GM18870 (cell line): ENCODE results near the gene BCAN.

Experiments
- ATAC-seq: cut with Tn5 transposase; IDR thresholded peaks from one replicate; pipeline ENCODE4 v1.9.1; 2021; ENCODE audit warnings: moderate library complexity; ENCODE audit not compliant: unreplicated experiment

BCAN gene

GRCh38 chr1:156659988-156660751 lies 18.3 kb downstream of the BCAN start:
- ATAC-seq = no peak

DNA sequence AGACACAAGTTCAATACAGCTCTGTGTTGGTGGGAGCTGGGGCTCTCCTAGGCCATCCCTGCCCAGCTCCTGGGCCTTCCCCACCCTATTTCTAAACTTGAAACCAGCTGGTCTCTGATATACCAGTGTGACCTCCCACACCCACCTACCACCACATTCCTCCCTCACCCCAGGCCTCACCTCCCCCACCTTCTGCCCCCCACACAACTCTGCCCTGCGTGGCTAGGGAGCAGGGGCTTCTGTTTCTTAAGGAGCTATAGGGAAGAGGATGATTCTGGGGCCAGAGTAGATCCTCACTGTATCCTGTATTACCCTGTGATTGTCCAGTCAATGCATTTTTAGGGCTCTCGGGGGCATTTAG lies 18.8 kb downstream of the BCAN start:
- no peak for ATAC-seq

- ATAC-seq = no peak
Measured at GRCh38 chr1:156662005-156662799, 20.3 kb downstream of the BCAN start.

DNA sequence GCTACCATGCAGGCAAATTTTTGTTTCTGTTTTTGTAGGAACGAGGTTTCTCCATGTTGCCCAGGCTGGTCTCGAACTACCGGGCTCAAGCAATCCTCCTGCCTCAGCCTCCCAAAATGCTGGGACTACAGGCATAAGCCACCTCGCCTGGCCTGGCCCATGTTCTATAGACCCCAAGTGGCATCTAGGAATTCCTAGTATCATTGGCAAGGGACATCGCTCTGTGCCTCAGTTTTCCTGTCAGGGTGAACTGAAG lies 20.8 kb downstream of the BCAN start:
- no peak for ATAC-seq

DNA sequence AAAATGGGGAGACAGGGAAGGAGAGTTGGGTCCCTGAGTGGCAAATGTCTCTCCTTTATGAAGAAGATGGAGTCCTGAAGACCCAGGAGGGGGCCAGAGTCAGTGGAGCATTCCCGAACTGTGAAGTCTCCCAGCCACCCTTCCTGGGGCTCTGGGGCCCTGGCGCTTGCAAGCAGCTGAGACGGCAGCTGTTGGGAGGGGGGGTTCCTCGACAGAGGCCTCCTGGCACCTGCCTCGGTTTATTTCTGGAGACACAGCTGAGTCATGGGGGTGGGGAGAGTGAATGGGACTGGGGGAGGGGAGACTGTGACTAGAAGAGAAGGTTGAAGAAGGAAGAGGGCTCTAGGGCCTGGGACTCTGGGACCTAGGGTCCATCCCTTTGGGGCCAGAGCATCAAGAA lies 21.3 kb downstream of the BCAN start:
- no peak for ATAC-seq

GRCh38 chr1:156664046-156664766 lies 22.3 kb downstream of the BCAN start:
- no peak for ATAC-seq

DNA sequence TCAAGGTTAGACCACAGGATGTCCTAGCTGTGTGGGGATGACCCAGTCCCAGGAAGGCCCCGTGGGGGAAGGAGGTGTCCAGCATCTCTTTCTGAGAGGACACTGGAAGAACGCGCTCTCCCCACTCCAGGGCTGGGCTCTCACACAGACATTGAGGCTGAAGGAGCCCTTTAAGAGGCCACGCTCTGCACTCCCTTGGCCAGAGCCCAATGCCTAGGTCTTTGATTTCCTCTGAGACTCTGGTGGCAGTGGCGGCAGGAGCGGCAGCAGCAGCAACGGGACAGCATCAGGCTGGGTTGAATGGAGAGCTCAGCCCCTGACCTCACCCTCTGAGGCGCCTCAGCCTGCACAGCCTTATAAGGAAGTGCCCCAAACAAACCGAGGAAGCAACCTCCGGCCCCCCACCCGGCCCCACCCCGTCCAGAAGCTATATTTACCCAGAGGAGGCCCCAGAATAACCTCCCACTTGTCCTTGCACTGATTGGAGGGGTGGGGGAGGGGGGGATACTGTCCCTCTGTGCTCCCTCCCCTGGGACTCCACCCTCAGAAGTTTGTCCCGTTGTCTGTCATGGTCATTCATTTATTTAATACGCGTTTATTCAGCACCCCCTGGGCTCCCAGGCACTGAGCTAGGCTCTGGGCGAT lies 23.0 kb downstream of the BCAN start:
- no peak for ATAC-seq

DNA sequence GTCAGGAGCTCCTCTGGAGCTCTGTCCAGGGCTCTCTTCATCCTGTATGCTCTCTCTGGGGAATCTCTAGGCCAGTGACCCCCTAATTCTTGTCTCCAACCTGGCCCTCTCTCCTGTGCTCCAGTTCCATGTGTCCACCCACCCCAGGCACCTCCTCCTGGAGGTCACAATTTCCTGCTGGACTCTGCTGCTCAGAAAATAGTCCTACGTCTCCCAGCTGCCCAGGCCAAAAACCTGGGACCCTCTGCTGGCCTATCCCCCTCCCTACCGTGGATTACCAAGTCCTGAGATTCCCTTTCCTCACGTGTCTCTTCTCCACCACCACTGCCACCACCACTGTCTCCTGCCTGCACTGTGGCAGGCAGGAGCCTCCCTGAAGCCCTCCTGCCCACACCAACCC lies 23.6 kb downstream of the BCAN start:
- no peak for ATAC-seq

DNA sequence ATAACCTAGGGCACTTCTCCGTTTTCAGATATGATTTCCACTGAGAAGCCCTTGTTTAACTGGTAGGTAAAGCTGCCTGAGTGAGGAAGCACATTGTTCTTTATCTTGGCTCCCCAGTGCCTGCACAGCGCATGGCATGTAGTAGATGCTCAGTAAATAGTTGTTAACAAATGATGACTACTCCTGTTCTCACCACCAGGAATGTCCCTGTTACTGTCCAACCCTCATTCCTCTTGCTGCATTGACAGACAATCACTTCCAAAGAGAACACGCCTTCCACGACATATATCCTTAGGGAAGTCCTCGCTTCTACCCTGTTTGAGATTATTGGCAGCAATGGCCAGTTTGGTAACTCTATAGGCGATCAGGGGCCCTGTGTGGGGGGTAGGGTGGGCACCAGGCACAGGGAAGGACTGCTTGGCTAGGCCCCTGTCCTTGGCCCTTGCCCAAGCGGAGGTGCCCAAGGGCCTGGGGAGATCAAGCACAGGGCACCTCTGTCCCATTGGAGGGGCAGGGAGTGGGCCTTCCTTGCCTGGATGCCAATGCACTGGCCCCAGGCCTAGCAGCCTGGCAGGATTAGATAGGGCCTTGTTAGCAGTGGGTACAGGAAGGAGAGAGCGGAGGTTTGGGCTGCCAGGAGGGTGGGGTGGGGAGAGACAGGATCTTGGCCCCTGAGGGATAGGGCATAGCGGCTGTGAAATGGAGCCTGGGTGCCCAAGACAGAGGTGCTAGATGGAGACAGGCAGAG lies 25.1 kb downstream of the BCAN start:
- no peak for ATAC-seq

- ATAC-seq = no peak
Measured at GRCh38 chr1:156667610-156667967, 25.7 kb downstream of the BCAN start.

GRCh38 chr1:156667968-156668709 lies 26.2 kb downstream of the BCAN start:
- ATAC-seq = no peak

- ATAC-seq = no peak
Measured at GRCh38 chr1:156668801-156669637, 27.1 kb downstream of the BCAN start.

DNA sequence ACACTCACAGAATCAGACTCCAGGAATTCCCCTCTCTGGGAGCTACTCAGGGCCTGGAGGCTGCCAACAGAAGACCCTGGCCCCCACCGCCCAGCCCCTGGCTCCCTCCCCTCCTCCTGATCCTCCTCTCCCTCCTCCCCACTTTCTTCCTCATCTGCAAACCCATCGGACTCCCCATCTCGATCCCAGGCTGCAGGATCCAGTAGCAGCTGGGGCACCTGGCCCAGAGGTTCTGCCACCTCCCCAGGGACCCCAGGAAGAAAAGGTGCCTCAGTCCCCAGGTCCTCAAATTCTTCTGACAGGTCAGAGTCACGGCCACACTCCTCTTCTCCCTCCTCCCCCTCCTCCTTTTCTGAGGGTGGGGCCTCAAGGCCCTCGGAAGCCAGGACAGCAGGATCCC lies 27.9 kb downstream of the BCAN start:
- ATAC-seq = no peak

DNA sequence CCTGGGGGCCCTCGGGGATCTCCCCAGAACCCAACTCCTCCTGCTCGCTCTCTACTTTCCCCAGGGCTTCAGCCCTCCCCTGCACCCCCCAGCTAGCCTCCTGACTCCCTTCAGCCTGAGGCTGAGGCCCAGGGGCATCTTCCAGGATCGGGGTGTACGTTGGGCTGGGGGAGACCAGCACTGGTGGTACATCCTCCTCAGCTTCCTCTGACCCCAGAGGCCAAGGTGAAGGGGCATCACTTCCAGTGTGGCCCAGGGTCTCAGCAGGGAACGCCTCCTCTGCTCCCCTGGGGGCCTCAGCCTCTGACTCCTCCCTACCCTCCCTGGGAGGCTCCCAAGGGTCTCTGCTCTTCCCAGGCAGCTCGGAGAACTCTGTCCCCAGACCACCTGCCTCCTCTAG lies 28.4 kb downstream of the BCAN start:
- ATAC-seq = no peak

- no peak for ATAC-seq
Measured at GRCh38 chr1:156670791-156671190, 28.9 kb downstream of the BCAN start.

DNA sequence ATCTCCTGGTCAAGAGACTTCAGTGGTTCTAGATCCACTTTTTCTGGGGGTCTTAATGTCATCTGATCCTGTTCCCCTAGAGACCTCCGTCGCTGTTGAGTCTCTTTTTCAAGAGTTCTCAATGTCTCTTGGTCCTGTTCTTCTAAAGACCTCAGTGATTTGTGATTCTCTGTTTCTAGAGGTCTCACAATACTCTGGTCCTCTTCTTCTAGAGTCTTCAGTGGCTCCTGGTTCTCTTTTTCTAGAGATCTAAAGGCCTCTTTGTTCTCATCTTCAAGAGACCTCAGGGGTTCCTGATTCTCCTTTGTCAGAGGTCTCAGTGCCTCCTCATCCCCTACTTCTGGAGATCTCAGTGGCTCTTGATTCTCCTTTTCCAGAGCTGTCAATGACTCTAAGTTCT lies 29.9 kb downstream of the BCAN start:
- ATAC-seq = no peak

DNA sequence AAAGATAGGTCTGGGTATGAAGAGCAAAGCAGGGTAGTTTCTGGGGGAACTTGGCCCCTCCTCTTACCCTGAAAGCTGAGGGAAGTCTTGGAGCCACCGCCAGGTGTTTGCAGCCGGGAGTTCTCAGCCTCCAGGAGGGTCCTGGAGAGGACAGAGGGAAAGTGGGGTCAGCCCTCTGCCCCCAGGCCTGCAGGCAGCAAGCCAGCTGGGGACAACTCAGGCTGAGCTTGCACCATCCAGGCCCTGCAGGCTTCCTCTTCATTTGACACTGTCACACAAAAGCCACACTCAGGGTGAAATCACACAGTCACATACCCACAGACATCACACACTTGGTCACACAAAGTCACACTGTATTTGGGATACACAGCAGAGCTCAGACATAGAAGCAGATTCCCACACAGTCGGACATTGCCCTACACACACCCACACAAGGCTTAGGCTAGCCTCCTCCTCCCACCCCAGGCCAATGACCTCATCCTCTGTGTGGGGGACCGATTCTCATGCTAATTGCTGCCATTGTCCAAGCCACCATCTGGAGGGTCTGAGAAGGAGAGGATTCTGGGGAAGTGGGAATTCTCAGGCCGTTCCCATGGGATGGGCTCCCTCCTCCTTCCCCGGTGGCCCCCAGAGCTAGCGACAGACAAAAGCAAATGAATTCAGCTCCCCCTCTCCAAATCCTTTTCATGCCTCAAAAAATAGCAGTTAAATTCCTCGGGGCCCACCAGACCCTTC lies 31.6 kb downstream of the BCAN start:
- ATAC-seq = no peak

GRCh38 chr1:156675210-156676113 lies 33.5 kb downstream of the BCAN start:
- no peak for ATAC-seq
